ENCODE results near the gene PDZD2.
"Not testable (repeated sequence)": the region's sequence is repeated elsewhere in the genome, so short reads cannot be mapped to it uniquely, and the experiment has no call there.

PDZD2 gene

DNA sequence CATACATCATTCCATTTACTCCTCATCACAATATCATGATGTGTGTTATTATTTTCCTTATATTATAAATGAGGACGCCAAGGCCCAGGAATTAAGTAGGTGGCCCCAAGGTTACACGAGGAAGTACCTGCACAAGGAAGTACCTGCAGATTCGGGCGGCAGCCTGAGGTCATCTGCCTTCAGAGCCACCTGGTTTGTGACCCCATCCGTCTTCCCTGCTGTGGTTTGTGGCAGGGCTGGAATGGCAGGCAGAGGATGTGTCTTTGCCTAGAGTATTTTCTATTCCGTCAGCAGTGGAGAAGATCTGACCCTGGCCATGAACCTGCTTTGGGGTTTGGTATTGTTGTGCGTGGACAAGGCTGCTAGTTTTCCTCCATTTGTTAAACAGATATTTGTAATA is 59.7 kb downstream of the PDZD2 start:
- no peak for DNase-seq

DNA sequence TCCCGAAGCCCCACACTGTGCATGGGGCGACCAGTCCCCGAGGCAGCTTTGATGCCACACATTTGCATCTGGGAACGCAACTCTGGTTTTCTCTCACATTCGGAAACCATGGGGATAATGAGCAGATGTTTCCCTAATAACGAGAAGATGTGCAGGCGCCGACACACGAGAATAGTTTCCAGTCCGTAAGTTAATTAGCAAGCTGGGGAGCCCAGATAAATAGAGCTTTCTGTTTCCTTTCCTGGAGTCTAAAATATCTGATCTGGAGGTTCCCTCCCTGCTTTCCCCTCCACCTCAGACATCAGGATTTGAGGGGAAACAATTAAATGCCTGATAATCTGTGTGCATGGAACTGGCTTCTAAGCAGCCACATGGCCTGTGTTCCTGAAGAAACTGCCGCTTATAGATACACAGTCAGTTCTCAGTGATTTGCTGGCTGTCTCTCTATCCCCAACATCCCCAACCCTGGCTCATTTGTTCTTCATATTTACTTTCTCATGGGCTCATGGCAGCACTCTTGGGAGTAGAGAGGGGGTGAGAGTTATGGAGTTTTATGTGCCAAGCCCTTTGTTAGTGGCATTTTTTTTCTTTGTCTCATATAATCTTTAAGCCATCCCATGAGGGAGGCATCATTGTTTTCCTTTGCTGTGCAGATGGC is 62.8 kb downstream of the PDZD2 start:
- DNase-seq, result no peak

DNA sequence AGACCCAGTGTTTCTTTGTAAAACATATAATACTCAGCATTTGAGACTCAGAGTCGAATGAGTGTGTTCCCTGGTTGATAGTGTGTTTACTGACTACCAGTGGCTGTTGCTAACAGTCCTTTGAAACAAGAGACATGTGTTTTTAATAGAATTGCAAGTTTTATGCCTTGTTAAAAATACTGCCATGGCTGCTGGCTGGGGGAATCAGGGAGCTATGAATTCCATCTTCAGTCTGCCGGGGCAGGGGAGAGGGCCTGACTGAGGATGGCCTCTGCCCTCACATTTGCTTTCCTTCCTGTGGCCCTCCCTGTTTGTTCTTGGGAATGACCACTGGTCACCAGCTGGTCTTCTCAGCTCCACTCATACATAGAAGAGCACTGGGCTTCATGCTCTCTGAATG is 63.8 kb downstream of the PDZD2 start:
- no peak for DNase-seq

DNA sequence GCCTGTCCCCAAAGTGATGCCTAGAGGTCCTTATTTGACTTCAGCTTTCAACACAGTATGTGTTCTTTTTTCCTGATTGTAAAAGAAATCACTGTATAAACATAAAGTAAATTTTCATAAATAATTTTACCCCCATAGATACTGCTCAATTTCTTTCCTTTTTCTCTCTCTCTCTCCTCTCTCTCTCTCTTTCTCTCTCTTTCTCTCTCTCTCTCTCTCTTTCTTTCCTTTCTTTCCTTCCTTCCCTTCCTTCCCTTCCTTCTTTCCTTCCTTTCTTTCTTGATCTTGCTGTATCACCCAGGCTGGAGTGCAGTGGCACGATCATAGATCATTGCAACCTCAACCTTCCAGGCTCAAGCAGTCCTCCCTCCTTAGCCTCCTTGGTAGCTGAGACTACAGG is 64.8 kb downstream of the PDZD2 start:
- DNase-seq, result no peak

DNA sequence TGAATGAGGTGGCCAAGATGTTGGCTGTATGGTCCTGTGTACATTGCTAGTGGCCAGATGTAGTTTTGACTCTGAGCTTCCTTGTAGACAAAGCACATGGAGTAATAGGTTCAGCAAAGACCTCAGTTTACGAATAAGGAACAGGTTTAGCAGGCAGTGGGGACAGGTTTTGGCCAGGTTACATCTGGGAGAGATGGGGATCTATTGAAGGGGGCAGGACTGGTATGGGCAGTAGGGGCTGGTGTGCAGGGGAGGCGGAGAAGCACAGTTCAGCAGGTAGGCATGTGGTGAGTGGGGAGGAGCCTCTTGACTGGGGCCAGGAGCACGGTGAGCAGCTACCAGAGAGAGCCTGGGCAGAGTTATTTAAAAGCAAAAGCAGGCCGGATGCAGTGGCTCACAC is 67.3 kb downstream of the PDZD2 start:
- no peak for DNase-seq

DNA sequence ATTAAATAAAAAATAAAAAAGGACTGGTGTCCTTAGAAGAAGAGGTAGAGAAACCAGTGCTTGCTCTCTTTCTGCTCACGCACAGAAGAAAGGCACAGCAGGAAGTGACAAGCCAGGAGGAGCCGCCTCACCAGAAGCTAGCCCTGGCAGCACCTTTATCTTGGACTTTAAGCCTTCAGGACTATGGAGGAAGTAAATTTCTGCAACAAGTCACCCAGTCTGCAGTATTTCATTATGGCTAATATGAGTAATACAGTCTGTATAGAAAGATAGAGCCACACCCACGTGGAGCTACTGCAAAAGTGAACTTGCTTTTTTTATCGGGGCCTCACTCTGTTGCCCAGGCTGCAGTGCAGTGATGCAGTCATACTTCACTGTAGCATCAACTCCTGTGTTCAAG is 68.4 kb downstream of the PDZD2 start:
- DNase-seq, result no peak

DNA sequence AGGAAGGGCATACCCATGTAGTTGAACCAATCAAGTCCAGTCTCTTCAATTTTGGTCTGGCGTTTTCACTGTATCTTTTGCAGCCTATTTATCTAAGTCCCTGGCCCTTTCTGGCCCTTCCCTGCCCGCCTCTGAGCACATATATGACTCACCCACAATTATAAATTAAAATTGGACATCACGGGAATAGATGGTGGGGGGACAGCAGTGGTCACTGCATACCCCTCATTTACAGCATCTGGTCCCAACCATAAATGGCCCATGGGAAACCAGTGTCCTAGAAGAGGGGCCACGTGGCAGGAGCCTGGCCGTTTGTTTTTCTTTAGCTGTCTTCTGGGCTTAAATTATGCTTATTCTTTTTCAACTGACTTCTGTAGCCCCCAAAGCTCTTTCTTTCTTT is 69.2 kb downstream of the PDZD2 start:
- DNase-seq, result no peak

DNA sequence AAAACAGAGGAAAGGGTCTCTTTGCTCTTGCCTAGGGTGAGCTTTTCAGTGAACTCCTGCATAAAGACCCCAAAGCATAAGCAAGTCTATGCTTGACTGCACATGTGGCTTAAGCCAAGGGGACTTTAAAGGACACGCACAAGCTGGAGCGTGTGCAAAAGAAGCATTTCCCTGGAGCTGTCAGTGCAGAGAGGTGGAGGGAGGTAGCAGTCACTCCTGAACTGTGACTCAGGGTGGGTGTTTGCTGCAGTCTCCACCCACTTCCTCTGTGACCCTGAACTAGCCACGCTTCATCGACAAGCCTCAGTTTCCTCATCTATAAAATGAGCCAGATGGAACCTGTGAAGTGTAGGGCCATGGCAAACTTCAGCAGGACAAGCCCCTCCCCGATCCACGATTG is 72.4 kb downstream of the PDZD2 start:
- no peak for DNase-seq

DNA sequence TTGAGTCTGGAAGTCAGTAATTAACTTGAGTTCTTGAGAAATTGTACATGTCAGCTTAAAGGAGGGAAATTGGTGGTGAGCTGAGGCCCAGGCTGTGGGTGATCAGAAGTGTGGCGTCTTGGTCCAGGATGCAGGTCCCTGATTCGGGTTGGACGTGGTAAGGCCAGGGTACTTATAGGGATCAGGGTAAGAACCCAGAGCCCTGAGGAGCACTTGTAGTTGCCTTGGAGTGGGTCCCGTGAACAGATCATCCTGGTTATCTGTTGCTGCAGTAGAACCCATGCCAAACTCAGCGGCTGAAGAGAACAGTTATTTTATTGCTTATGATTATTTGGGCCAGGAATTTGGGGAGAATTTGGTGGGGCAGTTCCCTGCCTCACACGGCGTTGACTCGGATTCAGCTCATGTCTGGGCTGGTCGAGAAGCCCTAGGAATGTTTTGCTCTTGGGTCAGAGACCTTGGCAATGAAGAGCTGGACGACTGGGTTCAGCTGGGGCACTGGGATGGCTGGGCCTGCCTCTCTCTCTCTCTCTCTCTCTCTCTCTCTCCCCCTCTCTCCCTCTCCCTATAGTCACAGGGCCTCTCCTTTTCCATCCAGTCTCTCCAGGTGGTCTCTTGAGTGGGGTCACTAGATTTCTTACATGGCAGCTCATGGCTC is 73.1 kb downstream of the PDZD2 start:
- DNase-seq, result no peak

DNA sequence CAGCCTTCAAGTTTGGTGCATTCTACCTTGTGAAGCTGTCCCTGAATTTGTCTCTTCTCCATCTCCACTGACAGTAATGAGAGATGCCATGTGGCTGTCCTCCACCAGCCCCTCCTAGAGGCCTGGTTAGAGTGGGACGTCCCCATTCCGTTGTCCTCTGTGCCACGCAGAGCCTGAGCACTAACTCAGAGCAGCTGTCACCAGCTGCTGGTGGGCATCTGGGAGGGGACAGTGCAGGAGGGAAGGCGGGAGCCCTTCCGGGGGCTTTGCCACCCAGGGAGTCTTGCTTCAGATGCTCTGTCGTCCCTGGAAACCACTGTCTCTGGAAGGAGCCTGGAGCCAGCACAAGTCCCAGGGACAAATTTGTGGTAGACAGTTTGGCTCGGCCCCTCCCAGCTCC is 78.6 kb downstream of the PDZD2 start:
- DNase-seq, result no peak

DNA sequence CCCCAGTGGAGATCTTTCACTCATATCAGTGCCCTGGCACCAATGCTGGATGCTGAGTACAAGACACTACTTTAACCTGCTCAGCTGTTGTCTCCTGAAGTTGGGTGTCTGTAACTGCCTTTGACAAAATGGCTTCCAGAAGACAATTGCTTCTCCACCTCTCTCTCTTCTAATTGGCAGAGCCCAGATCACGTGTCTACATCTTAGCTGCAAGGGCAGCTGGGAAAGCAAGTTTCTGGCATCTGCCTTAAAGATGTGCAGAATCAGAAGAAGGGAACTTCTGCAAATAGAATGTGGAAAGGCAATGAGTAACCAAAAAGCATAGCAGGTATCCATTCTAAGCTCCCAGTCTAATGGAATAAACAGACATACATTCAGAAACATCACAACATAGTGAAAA is 81.1 kb downstream of the PDZD2 start:
- DNase-seq, result no peak

DNA sequence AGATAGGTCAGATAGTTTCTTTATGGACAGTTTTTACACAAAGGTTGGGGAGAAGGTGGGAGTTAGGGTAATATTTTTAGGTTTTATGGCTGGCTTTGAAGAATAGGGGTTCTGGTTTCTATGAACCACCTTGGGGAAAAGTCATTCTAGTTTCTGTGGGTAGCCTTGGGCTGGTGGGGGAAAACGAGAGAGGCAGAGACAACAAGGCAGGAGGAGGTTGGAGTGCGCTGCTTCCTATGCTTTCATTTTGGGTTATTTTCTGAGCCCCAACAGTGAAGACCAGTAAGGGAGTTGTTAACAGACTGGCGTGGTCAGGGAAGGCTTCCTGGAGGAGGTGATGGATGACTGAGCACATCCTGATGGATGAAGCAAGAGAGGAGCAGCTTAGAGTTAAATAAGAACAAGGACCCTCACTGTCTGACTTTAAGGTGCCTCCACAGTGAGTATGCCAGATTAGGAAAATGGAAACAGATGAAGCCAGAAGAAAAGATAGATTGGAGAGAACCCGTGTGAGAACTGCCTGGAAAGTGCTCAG is 81.9 kb downstream of the PDZD2 start:
- DNase-seq, result no peak

DNA sequence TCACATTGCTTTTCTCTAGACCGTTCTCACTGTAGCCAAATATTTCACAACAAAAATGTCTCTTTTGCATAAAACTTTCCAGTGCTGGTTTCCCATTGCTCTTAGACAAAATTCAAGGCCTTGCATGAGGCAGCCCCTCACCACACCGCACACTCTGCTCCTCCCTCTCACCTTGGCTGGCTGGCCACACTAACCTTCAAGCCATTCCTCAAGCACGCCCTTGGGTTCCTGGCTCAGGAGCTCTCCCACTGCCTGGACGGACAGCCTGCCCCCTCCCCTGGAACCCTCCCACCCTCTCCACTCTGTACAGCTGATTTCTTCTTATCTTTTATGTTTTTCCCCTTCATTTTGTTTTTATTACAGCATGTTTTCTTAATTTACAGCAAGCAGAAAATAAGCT is 83.2 kb downstream of the PDZD2 start:
- no peak for DNase-seq

DNA sequence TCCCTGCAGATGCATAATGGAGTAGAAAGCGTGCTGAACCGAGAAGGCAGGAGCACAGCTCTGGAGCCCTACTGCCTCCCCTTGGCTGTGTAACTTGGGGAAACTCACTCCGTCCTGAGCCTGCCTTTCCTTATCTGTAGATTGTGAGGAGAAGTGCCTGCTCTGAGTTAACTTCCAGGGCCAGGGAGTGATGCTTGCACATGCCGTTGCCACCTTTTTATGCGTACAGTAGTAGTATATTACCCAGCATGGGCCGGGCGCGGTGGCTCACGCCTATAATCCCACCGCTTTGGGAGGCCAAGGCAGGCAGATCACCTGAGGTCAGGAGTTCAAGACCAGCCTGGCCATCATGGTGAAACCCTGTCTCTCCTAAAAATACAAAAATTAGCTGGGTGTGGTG is 87.1 kb downstream of the PDZD2 start:
- no peak for DNase-seq

DNA sequence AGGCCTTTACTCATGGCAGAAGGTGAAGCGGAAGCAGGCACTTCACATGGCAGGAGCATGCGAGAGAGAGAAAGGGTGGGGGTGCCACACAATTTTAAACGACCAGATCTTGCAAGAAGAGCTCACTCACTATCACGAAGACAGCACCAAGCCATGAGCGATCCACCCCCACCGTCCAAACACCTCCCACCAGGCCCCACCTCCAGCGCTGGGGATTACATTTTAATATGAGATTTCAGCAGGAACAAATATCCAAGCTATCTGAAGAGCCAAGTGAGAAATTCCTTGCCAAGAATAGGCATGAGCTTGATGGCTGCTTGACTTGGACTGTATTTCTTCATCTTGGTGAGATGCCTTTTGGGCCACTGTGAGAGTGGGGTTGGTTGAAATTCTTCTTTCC is 88.0 kb downstream of the PDZD2 start:
- no peak for DNase-seq

DNA sequence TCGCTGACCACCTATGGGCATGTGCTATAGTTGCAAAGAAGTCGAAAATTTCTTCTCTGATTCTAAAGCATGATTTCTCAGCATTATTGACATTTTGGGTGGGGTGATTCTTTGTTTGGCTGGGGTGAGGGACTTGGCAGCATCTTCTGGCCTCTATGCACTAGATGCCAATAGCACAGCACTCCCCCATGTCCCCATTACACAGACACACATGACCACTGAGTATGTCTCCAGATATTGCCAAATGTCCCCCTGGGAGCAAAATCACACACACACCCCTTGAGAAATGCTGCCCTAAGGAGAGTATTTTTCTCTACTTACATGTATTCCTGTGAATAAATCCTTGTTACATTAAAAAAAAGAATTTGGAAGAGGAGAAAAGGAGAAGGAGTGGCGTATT is 89.1 kb downstream of the PDZD2 start:
- no peak for DNase-seq

DNA sequence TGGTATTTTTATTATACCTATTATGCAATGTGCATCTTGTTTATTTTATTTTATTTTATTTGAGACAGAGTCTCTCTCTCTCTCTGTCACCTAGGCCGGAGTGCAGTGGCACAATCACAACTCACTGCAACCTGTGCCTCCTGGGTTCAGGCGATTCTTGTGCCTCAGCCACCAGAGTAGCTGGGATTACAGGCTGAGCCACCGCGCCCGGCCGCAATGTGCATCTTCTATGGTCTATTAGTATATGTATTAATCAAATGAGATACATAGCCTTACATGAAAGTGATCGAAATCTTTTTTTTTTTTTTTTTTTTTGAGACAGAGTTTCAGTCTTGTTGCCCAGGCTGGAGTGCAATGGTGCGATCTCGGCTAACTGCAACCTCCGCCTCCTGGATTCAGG is 89.9 kb downstream of the PDZD2 start:
- not testable (repeated sequence) for DNase-seq

DNA sequence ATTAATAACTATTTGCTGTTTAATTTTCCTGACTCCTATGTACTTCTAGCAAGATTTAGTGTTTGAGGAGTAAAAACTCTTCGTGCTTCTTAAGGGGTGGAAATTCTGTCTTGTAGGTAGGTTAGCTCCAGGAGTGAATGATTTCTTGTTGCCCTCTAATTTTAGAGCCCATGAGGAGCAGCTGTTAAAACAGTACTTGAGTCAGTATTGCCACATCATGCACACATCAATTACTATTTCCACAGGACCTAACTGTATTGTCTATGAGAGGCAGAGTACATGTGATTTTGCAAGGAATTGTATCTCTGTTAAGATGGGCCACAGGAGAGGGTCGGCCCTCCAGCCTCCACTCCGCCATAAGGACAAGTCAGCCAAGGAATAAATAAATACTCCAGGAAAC is 91.2 kb downstream of the PDZD2 start:
- no peak for DNase-seq

DNA sequence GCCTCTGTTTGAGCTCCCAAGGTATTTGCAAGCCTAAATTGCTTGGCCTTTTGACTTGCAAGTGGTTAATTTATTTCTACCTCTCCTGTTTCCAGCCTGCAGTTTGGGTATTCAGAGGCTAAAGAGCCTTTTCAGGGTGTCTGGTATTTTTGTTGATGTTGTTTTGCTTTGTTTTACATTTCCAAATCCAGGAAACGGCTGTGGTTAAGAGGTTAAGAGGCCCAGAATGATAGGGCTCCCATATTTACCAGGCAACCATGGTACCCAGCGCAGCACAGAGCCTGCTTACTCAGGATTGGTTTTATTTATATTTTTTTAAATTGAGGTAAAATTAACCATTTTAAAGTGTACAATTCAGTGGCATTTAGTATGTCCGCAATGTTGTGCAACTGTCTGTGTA is 92.1 kb downstream of the PDZD2 start:
- DNase-seq, result no peak

DNA sequence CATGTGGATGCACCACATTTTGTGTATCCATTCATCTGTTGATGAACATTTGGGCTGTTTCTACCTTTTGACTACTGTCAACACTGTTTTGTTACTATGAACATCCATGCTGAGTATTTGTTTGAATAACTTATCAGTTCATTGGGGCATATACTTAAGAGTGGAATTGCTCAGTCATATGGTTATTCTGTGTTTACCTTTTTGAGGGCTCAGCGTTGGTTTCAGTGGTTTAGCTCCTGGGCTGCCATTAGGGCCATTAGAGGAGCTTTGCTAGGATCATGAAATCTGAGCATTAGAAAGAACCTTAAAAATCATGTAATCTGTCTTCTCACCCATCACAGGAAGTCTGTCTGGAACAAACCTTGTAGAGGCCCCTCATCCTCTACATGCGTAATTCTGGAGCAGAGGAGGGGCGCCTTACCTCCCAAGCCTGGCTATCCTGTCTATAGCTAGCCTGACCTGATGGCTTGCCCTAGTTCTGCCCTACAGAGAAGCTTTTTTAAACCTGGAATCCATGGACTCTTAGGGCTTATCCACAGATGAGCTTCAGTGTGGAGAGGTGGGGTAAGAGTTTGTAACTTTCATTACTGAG is 92.9 kb downstream of the PDZD2 start:
- DNase-seq, result no peak

DNA sequence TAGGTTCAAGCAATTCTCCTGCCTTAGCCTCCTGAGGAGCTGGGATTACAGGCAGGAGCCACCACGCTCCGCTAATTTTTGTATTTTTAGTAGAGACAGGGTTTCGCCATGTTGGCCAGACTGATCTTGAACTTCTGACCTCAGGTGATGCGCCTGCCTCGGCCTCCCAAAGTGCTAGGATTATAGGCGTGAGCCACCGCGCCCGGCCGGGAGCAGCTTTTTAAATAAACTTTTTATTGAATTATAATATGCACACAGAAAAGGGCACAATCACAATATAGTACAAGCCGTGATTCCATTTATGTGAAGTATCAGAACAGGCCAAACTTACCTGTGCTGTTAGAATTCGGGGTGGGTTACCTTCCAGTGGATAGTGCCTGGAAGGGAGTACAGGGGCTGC is 93.9 kb downstream of the PDZD2 start:
- not testable (repeated sequence) for DNase-seq

DNA sequence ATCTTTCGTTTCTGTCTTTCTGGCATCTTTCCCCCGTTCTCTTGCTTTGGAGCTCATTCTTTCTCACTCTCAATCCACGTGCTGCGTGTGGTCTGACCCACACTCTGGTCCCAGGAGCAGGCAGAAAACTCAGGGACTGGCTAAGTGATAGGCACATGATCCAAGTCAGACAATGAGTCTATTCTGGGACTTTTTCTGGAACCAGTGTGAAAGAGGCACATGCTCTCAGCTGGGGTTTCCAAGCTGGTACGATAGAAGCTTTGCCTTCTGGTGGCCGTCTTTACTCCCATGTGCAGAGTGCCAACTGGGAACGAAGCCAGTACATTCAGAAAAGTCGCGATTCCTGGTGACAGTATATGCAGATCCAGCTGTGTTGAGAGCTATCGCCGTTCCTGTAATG is 94.4 kb downstream of the PDZD2 start:
- DNase-seq, result no peak

DNA sequence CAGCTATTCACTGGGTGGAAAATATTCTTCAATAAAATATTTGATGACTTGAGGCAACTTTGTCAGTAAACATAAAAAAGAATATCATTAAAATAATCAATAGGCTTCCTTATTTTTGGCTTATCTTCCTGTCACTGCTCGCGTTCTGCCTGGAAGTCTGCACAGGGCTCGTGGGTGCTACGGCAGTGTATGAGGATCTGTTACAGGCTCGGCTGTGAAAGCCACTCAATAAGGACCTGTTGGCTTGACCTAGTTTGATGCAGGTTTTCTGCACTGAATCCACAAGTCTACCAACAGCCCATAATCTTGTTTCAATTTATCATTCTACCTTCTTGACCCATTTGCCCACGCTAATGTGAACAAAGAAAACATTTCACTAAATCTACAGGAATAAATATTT is 97.2 kb downstream of the PDZD2 start:
- no peak for DNase-seq

DNA sequence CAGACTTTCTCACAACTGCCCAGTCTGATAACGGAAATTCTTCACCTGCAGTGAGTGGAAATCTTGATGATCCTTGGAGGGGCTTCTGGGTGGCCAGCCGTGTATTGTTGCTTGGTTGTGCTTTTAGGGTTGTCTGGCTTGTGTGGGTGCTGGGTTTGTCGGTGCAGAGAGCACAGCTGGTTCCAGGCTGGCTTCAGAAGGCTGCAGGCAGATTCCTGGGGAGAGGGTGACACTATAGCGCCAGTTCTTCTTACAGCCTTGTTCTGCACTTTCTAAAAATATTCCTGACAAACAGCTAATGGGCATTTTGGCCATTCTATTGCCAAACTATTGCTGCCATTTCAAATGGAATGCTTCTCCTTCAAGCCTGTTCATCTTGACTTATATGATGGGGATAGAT is 99.3 kb downstream of the PDZD2 start:
- no peak for DNase-seq

DNA sequence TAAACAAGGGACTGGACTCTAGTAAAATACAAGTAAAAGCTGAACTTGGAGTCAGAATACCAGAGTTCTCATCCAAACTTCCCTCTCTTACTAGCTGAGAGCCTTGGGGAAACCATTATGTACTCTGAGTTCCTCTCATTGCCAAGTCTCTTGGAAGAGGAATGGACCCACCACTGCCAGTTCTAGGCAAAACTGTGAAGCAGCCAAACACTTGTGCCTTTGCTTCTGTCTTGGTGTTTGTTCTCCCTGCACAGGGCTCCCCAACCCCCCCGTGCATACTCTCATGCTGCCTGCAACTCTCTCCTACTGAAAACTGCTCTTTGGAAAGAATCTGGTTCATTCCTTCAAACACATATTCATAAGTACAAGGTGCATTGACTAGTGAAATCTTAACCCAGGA is 102.6 kb downstream of the PDZD2 start:
- no peak for DNase-seq

Data from stimulated activated CD4-positive, alpha-beta T cell treated with anti-CD3 and anti-CD28 coated beads, Interleukin-1b, Interleukin-23, amount 100 ng/mL, for 48 hours (primary cell).